HG02938 (cell line): ENCODE data around the gene HDDC3.
"Not testable (repeated sequence)": the region's sequence is repeated elsewhere in the genome, so short reads cannot be mapped to it uniquely, and the experiment has no call there.

ENCODE experiments used
- ATAC-seq: cut with Tn5 transposase; IDR thresholded peaks from one replicate; pipeline ENCODE4 v1.9.1; 2021; ENCODE audit warnings: mild to moderate bottlenecking, moderate library complexity; ENCODE audit not compliant: unreplicated experiment

HDDC3 gene

GRCh38 chr15:90911906-90912769 is 20.2 kb downstream of the HDDC3 start:
- no peak for ATAC-seq

DNA sequence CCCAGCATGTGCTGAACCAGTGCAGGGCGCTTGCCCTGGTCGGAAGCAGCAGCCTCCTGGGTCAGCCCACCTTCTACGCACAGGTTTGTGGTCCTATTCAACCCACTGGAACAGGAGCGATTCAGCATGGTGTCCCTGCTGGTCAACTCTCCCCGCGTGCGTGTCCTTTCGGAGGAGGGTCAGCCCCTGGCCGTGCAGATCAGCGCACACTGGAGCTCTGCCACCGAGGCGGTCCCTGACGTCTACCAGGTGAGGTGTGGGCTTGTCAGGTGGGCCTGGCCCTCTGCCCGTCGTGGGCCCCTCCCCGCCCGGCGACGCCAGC is 21.1 kb downstream of the HDDC3 start:
- ATAC-seq, result no peak

DNA sequence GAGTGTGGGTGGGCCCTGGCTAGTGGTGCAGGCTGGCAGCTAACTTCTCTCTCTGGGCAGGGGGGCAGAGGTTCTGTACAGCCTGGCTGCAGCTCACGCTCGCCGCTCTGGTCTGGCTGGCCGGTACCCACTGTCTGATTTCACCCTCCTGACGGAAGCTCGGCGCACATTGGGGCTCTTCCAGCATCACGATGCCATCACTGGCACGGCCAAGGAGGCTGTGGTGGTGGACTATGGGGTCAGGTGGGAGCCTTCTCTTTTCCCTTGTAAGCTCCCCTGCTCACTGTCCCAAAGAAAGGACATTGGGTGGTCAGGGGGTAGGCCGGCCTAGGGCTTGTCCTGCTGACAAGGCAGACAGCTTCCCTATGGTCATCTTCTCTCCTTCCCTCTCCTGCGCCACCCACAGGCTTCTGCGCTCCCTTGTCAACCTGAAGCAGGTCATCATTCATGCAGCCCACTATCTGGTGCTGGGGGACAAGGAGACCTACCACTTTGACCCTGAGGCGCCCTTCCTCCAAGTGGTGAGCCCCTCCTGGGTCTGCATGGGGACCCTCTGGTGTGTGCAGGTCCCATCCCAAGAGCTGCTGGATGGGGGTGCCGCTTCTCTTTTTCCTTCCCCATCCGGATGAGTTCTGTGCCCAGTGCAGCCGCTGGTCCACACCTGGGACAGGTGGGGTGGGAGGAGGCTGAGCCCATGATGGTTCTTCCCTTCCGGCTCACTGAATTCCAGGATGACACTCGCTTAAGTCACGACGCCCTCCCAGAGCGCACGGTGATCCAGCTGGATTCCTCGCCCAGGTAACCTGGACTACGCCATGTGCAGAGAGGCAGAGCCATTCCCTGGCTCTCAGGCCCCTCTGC is 21.7 kb downstream of the HDDC3 start:
- no peak for ATAC-seq

DNA sequence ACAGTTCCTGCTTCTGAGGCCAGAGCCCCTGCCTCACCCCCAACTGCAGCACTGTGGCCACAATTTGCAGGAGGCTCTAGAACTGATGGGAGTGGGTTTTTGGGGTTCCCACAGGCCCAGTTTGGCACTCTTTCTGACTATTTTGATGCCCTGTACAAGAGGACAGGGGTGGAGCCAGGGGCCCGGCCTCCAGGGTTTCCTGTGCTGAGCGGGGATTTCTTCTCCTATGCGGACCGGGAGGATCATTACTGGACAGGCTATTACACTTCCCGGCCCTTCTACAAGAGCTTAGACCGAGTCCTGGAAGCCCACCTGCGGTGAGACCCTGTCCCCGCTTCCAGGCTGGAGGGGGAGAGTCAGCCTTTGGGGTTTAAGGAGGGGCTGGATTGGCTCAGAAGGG is 22.4 kb downstream of the HDDC3 start:
- no peak for ATAC-seq

GRCh38 chr15:90909449-90909848 is 22.9 kb downstream of the HDDC3 start:
- ATAC-seq, result not testable (repeated sequence)

DNA sequence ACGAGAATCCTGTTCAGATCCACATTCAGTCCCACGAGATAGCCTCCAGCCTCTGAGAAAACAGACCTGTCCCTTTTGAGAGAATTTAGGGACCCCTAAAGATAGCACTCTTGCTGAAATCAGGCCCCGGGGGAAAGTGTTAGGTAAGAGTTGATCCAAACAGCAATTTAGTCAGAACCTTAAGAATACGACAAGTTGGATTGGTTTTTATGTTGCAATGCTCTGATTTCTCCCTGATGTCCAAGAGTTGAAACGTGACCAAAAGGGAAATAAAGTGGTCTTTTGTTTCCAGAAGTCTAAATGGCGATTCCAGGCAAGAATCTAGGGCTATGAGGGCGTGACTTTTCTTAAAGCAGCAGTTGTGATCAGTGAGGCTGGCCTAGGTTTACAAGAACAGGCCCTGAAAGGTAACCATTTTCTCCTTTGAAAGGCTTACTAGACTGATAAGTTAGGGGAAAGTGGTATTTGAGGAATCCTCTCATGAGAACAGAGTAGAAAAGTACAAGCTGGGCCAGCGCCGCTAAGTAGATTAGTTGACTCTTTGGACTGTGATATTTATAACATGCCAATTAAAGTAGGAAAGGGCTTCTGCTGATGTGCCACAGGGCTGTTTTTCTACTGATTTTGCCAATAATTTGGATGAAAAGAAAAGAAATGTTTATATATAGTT is 24.4 kb downstream of the HDDC3 start:
- ATAC-seq, result no peak

GRCh38 chr15:90907051-90907660 is 25.2 kb downstream of the HDDC3 start:
- no peak for ATAC-seq

GRCh38 chr15:90906181-90906849 is 26.0 kb downstream of the HDDC3 start:
- ATAC-seq, result no peak

DNA sequence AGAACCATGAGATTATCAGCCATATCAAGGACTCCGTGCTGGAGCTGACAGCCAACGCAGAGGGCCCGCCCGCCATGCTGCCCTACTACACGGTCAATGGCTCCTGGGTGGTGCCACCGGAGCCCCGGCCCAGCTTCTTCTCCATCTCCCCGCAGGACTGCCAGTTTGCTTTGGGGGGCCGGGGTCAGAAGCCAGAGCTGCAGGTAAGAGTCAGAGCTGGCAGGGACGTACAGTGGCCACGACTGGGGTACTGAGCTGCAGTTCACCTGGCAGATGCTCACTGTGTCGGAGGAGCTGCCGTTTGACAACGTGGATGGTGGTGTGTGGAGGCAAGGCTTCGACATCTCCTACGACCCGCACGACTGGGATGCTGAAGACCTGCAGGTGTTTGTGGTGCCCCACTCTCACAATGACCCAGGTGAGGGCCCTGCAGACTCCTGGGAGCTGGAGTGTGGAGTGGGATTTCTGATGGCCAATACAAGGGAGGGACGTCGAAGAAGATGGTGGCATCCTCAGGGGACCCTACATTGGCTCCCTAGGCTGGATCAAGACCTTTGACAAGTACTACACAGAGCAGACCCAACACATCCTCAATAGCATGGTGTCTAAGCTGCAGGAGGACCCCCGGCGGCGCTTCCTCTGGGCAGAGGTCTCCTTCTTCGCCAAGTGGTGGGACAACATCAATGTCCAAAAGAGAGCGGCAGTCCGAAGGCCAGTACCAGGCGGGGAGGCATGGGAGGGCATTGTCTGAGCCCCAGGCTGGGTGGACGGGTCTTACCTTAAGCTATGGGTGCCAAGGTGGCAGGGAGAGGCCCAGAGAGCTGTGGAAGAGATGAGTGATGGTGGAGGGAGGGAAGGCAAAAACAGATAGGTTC is 26.8 kb downstream of the HDDC3 start:
- no peak for ATAC-seq

DNA sequence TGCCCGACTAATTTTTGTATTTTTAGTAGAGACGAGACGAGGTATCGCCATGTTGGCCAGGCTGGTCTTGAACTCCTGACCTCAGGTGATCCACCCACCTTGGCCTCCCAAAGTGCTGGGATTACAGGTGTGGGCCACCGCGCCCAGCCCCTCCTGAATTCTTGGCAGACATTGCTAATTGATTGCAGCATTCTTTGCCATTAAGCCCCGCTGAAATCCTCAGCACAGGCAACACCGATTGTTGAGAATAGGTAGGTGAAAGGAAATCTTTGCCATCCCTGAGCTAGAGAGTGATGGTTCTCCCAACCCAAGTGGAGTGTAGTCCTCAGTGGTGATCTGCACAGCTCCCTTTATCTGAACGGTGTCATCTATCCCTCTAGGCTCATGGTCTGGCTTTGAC is 27.6 kb downstream of the HDDC3 start:
- no peak for ATAC-seq

DNA sequence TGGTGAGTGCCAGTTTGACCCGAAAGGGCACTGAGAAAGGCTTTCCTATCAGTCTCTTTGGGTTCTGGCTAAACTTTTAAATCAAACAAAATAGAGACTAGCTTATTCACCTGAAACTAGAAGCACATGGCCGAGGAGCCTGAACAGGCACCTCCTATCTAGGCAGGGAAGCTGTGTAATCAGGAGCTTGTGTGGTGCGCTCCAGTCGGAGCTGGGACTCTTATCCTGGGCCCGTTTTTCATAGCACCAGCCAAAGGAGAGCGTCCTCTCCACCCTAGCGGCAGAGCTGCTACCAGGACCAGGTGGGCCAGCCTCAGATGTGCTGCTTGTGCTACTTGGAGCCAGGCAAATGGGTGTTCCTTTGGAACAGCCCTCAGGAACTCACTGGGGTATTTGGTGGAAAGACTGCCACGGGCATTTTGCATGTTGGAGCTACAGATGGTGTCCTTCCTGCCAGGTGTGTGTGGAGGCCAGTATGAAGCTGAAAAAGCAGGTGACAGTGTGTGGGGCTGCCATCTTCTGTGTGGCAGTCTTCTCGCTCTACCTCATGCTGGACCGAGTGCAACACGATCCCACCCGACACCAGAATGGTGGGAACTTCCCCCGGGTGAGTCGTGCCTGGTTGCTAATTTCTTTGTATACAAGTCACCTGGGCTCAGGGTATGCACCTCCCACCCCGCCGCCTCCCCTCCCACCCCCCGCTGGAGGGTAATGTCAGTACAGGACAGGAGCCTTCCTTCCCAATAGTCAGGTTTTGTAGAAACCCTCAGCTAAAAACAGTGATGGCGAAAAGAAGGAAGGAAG is 28.4 kb downstream of the HDDC3 start:
- ATAC-seq, result no peak

- peak; percentile 56 for ATAC-seq
Observed at GRCh38 chr15:90902840-90903732, 29.3 kb downstream of the HDDC3 start, which contains the start of gene MAN2A2. MAN2A2 (plus strand) TSS chr15:90903302; CDS start chr15:90904208, 906 bp downstream.

DNA sequence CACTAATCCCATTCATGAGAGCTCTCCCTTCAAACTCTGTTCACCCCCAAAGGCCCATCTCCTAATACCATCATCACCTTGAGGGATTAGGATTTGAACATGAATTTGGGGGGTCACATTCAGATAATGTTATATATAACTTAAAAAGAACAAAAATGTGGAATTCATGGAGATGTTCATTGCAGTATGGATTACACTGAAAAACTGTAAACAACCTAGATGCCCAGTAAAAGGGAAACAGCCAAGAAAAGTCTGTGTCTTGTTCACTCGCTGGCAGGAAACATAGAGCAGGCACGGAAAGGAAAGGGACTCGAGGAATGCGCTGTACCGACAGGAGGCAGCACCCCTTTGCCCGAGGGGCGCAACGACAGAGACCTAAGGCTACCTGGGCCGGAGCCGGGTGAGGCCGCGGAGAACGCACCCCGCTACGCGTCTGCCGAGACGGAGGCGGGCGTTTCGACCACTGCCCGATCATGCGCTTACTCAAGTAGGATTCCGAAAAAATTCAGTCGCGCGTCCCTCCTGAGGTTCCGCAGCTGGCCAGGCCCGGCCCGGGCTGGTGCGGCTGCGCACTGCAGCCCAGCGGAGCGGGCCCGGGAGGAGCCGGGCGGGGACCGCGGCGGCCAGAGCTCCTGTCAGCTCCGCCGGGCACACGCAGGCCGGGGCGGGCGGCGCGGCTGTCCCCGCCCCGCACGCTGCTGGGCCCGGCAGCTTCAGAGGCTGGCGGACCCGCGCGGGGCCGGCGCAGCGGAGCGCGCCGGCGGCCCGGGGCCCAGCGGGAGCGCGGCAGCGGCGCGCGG is 30.1 kb downstream of the HDDC3 start:
- peak; percentile 65 for ATAC-seq

- no peak for ATAC-seq
Observed at GRCh38 chr15:90901175-90902039, 30.9 kb downstream of the HDDC3 start.

DNA sequence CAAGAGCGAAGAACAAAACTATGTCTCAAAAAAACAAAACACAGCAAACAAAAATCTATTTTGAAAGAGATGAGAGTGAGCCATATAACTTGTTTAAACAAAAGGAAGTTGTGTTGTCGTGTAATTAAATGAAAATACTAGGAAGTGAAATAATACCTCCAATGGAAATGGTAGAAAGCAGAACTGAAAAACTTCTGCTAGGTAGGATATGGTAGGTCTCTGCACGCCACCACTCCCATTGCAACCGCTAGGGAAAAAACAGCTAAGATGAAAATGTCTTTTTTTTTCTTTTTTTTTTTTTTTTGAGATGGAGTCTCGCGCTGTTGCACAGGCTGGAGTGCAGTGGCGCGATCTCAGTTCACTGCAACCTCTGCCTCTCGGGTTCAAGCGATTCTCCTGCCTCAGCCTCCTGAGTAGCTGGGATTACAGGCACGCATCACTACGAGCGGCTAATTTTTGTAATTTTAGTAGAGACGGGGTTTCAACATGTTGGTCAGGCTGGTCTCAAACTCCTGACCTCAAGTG is 35.2 kb downstream of the HDDC3 start:
- not testable (repeated sequence) for ATAC-seq
